BE2C (cell line): Measurements from ENCODE around the gene ZSWIM5.

Experiments
- DNase-seq: peaks from one replicate; pipeline ENCODE4 v3.0.0-alpha.2; 2020
- H3K27me3 ChIP-seq: fragments of 250-450 bp; sonication (Bioruptor Pico); 2 replicates; pipeline ENCODE4 v1.5.1; 2020; ENCODE audit warnings: mild to moderate bottlenecking
- H3K36me3 ChIP-seq: fragments of 250-450 bp; sonication (Bioruptor Pico); 2 replicates; pipeline ENCODE4 v1.5.1; 2020; ENCODE audit warnings: mild to moderate bottlenecking
- H3K4me1 ChIP-seq: fragments of 250-450 bp; sonication (Bioruptor Pico); 2 replicates; pipeline ENCODE4 v1.5.1; 2020
- H3K4me3 ChIP-seq: 2 replicates; pipeline ENCODE4 v1.5.1; 2011; ENCODE audit warnings: low read depth, low read length
- H3K9me3 ChIP-seq: fragments of 250-450 bp; sonication (Bioruptor Pico); 2 replicates; pipeline ENCODE4 v1.5.1; 2020
- CTCF ChIP-seq: IDR thresholded peaks from 2 replicates; pipeline ENCODE4 v1.5.1; 2012; ENCODE audit warnings: mild to moderate bottlenecking, low read depth, low read length

Gene ZSWIM5

GRCh38 chr1:45152126-45152525 is 54.3 kb downstream of the ZSWIM5 start:
- H3K9me3 ChIP-seq = no peaks in the 10 kb centered on the region
- no peak for DNase-seq
- H3K4me1 ChIP-seq = no peaks in the 10 kb centered on the region
- no peak for TF ChIP-seq CTCF
- H3K36me3 ChIP-seq = no peaks in the 10 kb centered on the region
- H3K27me3 ChIP-seq = no peaks in the 10 kb centered on the region
- no peak overlapping the region for H3K4me3 ChIP-seq

- H3K4me1 ChIP-seq = no peaks in the 10 kb centered on the region
- no peak for DNase-seq
These were observed 58.1 kb downstream of the ZSWIM5 start for GRCh38 chr1:45148209-45148825.

GRCh38 chr1:45146833-45147232 is 59.6 kb downstream of the ZSWIM5 start:
- H3K9me3 ChIP-seq = no peaks in the 10 kb centered on the region
- TF ChIP-seq CTCF = no peak
- H3K4me3 ChIP-seq = no peak overlapping the region
- H3K36me3 ChIP-seq = no peaks in the 10 kb centered on the region
- H3K4me1 ChIP-seq = no peaks in the 10 kb centered on the region
- no peaks in the 10 kb centered on the region for H3K27me3 ChIP-seq
- no peak for DNase-seq

More at GRCh38 chr1:45148209-45148825, 58.1 kb downstream of the ZSWIM5 start:
- Histone ChIP-seq H3K9me3 (no peaks in the 10 kb centered on the region), H3K4me3 (no peak overlapping the region), H3K27me3 (no peaks in the 10 kb centered on the region), H3K36me3 (no peaks in the 10 kb centered on the region)
- no peak for TF ChIP-seq CTCF

GRCh38 chr1:45141247-45142003 is 65.0 kb downstream of the ZSWIM5 start:
- no peak for TF ChIP-seq CTCF
- Histone ChIP-seq H3K27me3 (no peaks in the 10 kb centered on the region), H3K9me3 (no peaks in the 10 kb centered on the region), H3K36me3 (no peaks in the 10 kb centered on the region), H3K4me1 (no peaks in the 10 kb centered on the region), H3K4me3 (no peak overlapping the region)
- no peak for DNase-seq

GRCh38 chr1:45136984-45137383 is 69.4 kb downstream of the ZSWIM5 start:
- Histone ChIP-seq H3K27me3 (no peaks in the 10 kb centered on the region), H3K4me1 (no peaks in the 10 kb centered on the region), H3K36me3 (no peaks in the 10 kb centered on the region), H3K4me3 (no peak overlapping the region), H3K9me3 (no peaks in the 10 kb centered on the region)
- no peak for DNase-seq
- TF ChIP-seq CTCF = no peak

GRCh38 chr1:45135316-45135715 is 71.1 kb downstream of the ZSWIM5 start:
- Histone ChIP-seq H3K4me1 (no peaks in the 10 kb centered on the region), H3K9me3 (no peaks in the 10 kb centered on the region), H3K4me3 (no peak overlapping the region), H3K27me3 (no peaks in the 10 kb centered on the region), H3K36me3 (no peaks in the 10 kb centered on the region)
- DNase-seq = no peak
- no peak for TF ChIP-seq CTCF
